Astrocyte of the spinal cord (primary cell): ENCODE measurements around the gene C12orf76.
A peak's percentile ranks its signal among the peaks of the same experiment; 100 is the strongest.

ENCODE experiments used
- DNase-seq: peaks from one replicate; pipeline ENCODE4 v3.0.0; 2011; ENCODE audit warnings: low read depth, low spot score
- H3K4me3 ChIP-seq: 2 replicates; pipeline ENCODE4 v1.5.1; 2011; ENCODE audit warnings: low read depth, mild to moderate bottlenecking, low read length, moderate library complexity
- in situ Hi-C: cut with HindIII; loops from 2 replicates; pipeline ENCODE4 v1.10.0; 2017; ENCODE audit warnings: low sequenced_read_pairs
- TF ChIP-seq, protein P1 (sequence below): IDR thresholded peaks from 2 replicates; pipeline ENCODE4 v1.5.1; 2012; ENCODE audit warnings: low read depth, mild to moderate bottlenecking, low read length, inconsistent platforms

Gene C12orf76

DNA sequence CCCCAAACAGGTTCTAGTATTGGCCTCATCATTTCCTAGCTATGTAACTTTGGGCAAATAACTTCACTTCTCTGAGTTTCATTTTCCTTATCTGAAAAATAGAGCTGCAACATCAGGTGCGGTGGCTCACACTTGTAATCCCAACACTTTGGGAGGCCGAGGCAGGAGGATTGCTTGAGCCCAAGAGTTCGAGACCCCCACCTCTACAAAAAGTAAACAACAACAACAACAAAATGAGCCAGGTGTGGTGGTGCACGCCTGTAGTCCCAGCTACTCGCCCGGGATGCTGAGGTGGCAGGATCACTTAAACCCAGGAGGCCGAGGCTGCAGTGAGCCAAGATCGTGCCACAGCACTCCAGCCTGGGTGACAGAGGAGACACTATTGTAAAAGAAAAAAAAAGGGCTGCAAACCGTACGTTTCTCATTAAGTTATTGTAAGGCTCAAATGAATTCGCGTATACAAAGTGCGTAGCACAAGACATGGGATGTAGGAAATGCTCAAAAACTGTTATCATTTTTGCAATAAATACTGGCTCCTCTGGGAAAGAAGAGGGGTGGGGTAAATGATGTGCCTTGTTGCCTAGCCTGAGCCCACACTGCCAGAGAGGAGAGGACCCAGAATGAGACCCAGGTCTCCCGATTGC lies 903 bp downstream of the C12orf76 start:
- peak overlapping the region; percentile 83 for H3K4me3 ChIP-seq
- in situ Hi-C loops, result no loop called here
- no peak for DNase-seq
- TF ChIP-seq, protein P1, sequence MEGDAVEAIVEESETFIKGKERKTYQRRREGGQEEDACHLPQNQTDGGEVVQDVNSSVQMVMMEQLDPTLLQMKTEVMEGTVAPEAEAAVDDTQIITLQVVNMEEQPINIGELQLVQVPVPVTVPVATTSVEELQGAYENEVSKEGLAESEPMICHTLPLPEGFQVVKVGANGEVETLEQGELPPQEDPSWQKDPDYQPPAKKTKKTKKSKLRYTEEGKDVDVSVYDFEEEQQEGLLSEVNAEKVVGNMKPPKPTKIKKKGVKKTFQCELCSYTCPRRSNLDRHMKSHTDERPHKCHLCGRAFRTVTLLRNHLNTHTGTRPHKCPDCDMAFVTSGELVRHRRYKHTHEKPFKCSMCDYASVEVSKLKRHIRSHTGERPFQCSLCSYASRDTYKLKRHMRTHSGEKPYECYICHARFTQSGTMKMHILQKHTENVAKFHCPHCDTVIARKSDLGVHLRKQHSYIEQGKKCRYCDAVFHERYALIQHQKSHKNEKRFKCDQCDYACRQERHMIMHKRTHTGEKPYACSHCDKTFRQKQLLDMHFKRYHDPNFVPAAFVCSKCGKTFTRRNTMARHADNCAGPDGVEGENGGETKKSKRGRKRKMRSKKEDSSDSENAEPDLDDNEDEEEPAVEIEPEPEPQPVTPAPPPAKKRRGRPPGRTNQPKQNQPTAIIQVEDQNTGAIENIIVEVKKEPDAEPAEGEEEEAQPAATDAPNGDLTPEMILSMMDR, result no peak

DNA sequence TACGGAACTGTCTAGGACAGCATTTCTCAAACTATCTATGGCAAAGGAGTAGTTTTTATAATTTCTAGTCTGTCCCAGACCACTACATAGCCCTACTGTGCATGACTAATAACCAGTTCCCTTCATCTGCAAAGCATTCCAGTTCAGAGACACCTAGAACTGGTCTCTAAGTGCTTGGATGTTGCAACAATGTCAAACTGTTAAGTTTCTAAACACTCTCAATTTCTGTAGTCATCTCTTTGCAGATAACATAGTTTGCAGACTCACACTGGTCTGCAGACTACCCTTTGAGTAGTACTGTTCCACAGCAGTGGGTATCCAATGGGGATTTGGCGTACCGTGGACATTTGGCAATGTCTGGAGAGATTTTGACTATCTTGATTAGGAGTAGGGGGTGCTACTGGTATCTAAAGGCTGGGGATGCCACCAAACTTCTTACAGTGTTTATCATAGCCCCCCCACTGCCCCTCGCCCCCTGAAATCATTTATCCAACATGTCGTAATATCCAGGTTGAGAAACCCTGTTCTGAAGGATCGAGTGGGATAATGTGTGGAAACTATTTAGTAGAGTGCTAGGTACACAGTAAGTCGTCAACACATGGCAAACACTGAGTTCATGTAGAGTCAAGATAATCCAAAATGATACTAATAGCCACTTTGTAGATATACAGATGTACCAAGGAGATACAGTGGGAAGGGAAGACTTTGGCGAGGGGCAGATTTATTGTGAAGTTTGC lies 1.7 kb downstream of the C12orf76 start:
- in situ Hi-C loops, result no loop called here
- H3K4me3 ChIP-seq, result no peak overlapping the region
- DNase-seq, result no peak
- TF ChIP-seq, protein P1, result no peak

DNA sequence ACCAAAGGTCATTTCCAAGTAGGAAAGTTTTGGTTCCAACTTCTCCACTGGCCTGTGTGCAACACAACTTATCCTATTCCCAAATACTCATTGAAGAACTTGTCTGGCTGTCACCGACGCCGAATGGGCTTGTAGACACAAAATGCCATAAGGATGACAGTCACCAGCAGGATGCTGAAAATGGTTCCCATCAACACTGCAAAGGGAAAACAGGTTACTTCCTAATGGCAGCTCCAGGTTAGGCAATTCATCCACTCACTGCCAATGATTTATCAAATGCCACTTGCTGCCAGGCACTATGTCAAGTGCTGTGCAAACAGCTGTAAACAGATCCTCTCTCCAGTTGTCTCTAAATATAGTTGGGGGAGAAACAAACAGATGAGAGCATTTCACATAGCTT lies 6.1 kb downstream of the C12orf76 start:
- DNase-seq, result no peak
- no peak overlapping the region for H3K4me3 ChIP-seq
- in situ Hi-C loops, result no loop called here
- TF ChIP-seq, protein P1, result no peak

DNA sequence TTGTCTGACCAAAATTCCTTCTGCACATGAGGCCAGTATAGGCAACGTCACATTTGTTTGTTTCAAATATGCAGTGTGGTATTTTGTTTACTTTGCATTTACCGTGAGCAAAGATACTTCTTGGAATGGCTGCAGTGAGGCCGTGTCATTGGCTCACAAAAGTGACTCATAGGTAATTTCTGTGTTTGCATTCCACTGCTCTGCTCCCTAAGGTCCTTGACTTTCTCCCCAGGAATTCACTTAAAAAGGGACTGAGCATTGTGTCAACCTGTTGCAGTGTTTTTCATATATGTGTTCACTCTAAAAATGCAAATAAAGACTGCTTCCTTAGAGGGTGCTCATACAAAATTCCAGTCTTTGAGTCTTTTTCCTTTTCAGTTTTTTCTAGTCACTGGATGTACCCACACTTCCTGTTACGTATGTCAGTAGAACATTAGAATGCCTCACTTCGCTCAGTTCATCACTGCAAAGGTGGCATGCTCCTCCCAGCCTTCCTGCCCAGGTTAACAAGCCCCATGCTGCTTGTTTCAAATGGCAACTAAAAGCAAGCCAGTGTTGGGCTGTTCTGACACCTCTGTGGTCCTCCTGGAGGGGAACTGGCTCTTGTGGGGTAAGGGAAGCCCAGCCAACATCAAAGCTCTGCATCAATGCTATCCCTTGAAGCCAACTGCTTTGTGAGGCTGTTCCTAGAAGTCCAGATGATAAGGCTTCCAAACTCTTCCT lies 9.1 kb downstream of the C12orf76 start:
- DNase-seq, result peak; percentile 91
- TF ChIP-seq, protein P1, result no peak
- in situ Hi-C loops, result no loop called here
- no peak overlapping the region for H3K4me3 ChIP-seq

DNA sequence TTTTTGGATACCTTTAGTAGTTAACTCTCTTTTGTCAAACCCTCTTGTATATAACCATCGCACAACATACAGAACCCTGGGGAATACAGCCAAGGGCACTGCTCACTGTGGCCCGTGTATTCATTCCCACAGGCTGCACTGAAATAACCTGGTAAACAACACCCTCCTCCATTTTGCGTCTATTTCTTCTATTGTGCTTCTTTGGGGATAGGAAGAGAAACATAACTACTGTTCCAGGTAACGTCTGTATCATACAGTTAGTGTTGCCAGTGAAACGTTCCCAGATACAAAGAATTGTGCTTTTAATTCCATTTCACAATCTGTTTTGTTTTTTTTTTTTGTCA lies 9.6 kb downstream of the C12orf76 start:
- in situ Hi-C loops, result no loop called here
- TF ChIP-seq, protein P1, result no peak
- no peak overlapping the region for H3K4me3 ChIP-seq
- DNase-seq, result no peak

DNA sequence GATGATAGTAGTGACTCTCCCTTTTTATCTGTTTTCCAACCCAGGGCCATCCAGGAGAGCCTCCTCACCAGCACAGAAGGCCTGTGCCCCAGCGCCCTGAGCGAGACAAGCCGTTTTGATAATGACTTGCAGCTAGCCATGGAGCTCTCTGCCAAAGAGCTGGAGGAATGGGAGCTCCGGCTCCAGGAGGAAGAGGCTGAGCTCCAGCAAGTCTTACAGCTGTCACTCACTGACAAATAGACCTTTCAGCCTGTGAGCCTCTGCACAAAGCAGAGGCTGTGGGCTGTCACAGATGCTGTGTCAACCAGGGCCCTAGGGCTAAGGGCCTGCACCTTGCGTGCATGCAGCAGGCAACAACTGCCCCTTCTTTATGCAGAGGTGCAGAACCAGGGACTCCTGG lies 11.0 kb downstream of the C12orf76 start:
- TF ChIP-seq, protein P1, result no peak

More for the DNA sequence above, 11.0 kb downstream of the C12orf76 start:
- no peak overlapping the region for H3K4me3 ChIP-seq
- no peak for DNase-seq
- in situ Hi-C loops, result no loop called here
